Astrocyte of the spinal cord (primary cell): ENCODE data around the gene PLOD1.

Experiments used
- DNase-seq: peaks from one replicate; pipeline ENCODE4 v3.0.0; 2011; ENCODE audit warnings: low read depth, low spot score
- H3K4me3 ChIP-seq: 2 replicates; pipeline ENCODE4 v1.5.1; 2011; ENCODE audit warnings: low read depth, mild to moderate bottlenecking, low read length, moderate library complexity
- in situ Hi-C: cut with HindIII; loops from 2 replicates; pipeline ENCODE4 v1.10.0; 2017; ENCODE audit warnings: low sequenced_read_pairs
- TF ChIP-seq, protein P1 (sequence below): IDR thresholded peaks from 2 replicates; pipeline ENCODE4 v1.5.1; 2012; ENCODE audit warnings: low read depth, mild to moderate bottlenecking, low read length, inconsistent platforms

The PLOD1 gene

DNA sequence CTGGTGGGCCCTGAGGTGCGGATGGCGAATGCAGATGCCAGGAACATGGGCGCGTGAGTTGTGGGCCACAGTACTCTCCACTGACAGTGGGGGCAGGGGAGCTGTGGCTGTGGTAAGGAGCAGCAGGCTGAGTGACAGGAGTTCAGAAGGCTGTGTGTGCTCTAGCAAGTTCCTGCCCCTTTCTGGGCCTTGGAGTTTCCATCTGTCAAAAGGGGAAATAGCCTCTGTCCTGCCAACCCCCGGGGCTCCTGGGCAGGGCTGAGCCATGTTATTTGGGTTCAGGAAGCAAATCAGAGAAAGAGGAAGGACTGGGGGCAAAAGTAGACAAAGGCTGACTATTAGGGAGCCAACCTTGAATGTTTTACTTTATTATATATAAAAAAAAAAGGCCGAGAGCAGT lies 26.2 kb downstream of the PLOD1 start:
- H3K4me3 ChIP-seq, result no peak overlapping the region
- TF ChIP-seq, protein P1, sequence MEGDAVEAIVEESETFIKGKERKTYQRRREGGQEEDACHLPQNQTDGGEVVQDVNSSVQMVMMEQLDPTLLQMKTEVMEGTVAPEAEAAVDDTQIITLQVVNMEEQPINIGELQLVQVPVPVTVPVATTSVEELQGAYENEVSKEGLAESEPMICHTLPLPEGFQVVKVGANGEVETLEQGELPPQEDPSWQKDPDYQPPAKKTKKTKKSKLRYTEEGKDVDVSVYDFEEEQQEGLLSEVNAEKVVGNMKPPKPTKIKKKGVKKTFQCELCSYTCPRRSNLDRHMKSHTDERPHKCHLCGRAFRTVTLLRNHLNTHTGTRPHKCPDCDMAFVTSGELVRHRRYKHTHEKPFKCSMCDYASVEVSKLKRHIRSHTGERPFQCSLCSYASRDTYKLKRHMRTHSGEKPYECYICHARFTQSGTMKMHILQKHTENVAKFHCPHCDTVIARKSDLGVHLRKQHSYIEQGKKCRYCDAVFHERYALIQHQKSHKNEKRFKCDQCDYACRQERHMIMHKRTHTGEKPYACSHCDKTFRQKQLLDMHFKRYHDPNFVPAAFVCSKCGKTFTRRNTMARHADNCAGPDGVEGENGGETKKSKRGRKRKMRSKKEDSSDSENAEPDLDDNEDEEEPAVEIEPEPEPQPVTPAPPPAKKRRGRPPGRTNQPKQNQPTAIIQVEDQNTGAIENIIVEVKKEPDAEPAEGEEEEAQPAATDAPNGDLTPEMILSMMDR, result no peak
- DNase-seq, result no peak
- in situ Hi-C loops, result no loop called here

DNA sequence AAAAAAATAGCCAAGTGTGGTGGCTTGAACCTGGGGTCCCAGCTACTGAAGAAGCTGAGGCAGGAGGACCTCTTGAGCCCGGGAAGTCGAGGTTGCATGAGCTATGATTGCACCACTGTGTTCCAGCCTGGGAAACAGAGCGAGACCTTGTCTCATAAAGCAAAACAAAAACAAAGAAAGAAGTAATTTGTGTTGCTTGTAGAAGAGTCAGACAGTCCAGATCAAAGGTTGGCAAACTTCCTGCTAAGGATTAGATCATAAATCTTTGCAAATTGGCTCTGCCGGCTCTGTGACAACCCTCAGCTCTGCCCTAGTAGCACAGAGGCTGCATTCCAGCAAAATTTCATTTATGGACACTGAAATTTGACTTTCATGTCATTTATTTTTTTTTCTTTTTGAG lies 26.7 kb downstream of the PLOD1 start:
- in situ Hi-C loops, result no loop called here
- DNase-seq, result peak; percentile 18
- TF ChIP-seq, protein P1, result no peak
- H3K4me3 ChIP-seq, result no peak overlapping the region

DNA sequence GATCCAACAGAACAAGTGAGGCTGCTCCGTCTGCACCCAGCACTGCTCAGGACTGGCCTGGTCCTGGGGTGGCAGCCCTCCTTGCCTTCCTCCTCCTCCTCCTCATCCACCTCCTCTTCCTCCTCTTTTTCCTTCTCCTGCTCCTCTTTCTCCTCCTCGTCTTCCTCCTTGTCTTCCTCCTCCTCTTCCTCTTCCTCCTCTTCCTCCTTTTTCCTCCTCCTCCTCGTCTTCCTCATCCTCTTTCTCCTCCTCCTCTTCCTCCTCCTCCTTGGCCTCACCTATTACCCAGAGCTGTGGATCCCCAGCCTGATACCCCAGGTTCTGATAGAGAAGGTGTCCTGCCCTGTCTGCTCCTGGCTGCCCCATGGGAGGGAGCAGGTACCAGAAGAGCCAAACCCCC lies 29.1 kb downstream of the PLOD1 start:
- H3K4me3 ChIP-seq, result no peak overlapping the region
- in situ Hi-C loops, result no loop called here
- no peak for DNase-seq
- TF ChIP-seq, protein P1, result no peak

DNA sequence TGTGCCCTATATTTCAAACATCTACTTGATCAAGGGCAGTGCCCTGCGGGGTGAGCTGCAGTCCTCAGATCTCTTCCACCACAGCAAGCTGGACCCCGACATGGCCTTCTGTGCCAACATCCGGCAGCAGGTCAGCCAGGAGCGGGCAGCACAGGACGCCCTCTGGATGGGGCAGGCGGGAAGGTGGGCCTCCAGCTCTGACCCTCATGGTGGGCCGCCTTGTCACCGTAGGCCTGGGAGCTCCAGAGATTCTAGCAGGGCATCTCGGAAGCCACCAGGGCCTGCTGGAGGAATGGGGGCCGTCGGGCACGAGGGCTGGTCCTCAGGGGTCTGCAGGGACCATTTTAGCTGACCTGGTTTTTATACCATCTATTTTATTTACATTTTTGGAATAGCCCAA lies 30.1 kb downstream of the PLOD1 start:
- no peak for DNase-seq
- in situ Hi-C loops, result no loop called here
- no peak overlapping the region for H3K4me3 ChIP-seq
- TF ChIP-seq, protein P1, result no peak

DNA sequence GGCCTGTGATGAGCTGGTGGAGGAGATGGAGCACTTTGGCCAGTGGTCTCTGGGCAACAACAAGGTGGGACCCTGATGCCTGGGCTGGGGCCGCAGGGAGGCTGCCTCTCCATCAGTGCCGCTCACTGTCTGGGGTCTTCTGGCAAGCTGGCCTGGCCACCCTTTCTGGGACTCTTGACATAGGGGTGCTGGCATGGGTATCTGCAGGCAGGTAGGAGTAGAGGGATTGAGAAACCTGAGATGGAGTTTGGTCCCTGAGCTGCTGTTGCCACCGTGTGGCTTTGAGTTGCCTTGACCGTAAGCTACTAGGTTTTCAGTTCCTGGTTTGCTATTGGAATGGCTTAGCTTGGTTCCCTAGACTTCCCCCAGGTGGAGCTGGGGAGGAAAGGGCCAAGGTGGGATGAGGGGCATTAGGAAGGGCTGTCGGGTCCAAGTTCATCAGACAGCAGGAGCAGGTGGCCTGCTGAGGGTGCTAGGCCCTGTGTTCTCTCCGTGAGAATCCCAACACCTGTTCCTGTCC lies 32.6 kb downstream of the PLOD1 start:
- peak; percentile 27 for DNase-seq
- H3K4me3 ChIP-seq, result no peak overlapping the region
- in situ Hi-C loops, result no loop called here

DNA sequence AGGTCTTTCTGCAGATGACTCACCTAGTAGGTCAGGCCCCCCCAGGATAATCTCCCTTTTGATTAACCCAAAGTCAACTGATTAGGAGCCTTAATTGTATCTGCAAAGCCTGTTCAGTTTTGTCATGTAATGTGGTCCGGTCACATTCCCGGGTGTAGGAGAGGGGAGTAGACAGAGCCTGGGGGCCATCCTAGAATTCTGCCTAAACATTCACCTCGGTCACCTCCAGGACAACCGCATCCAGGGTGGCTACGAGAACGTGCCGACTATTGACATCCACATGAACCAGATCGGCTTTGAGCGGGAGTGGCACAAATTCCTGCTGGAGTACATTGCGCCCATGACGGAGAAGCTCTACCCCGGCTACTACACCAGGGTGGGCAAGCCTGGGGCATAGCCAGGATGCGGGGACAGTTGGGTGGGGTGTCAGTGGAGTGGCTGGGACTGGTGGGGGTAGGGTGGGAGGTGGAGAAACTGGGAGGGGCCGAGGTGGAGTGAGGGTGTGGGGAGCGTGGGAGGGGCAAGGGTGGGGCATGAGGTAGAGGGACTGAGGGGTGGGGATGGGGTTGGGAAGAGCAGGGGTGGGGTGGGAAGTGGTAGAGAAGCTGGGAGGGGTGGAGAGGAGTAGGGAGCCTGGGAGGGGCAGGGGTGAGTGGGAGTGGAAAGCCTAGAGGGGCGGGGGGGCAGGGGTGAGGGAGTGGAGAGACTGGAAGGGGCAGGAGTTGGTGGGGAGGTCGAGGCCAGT lies 36.1 kb downstream of the PLOD1 start:
- TF ChIP-seq, protein P1, result no peak
- no peak overlapping the region for H3K4me3 ChIP-seq
- in situ Hi-C loops, result no loop called here
- DNase-seq, result no peak

More for the DNA sequence above, 32.6 kb downstream of the PLOD1 start:
- TF ChIP-seq, protein P1, result peak; percentile 47
